Medulla oblongata (tissue), 1 donor: ENCODE measurements around the gene RNF44.

Experiments
- DNase-seq: peaks from one replicate; pipeline ENCODE4 v3.0.0-alpha.2; 2015; ENCODE audit errors: extremely low spot score

Gene RNF44

GRCh38 chr5:176536902-176537553 lies at the start of gene RNF44:
Gene RNF44, minus strand, starts transcription at chr5:176537402. Its CDS starts 4,930 bp downstream, at chr5:176532472.
- peak; percentile 98 for DNase-seq

- no peak for DNase-seq
These were observed 45.9 kb upstream of the RNF44 start for GRCh38 chr5:176583076-176583475.

- DNase-seq: no peak
These were observed 44.2 kb upstream of the RNF44 start for GRCh38 chr5:176581361-176581760.

GRCh38 chr5:176579323-176579722 lies 42.1 kb upstream of the RNF44 start:
- DNase-seq: peak; percentile 11

GRCh38 chr5:176578391-176578808 lies 41.2 kb upstream of the RNF44 start:
- DNase-seq: no peak

- no peak for DNase-seq
These were observed 40.3 kb upstream of the RNF44 start for GRCh38 chr5:176577312-176578176.

- DNase-seq: no peak
These were observed 38.6 kb upstream of the RNF44 start for GRCh38 chr5:176575488-176576422.

GRCh38 chr5:176575066-176575465 lies 37.9 kb upstream of the RNF44 start:
- DNase-seq: no peak

- no peak for DNase-seq
These were observed 37.0 kb upstream of the RNF44 start for GRCh38 chr5:176574297-176574591.

GRCh38 chr5:176573564-176574296 lies 36.5 kb upstream of the RNF44 start:
- DNase-seq: peak; percentile 75

GRCh38 chr5:176570044-176570443 lies 32.8 kb upstream of the RNF44 start:
- DNase-seq: no peak

- DNase-seq: no peak
These were observed 31.5 kb upstream of the RNF44 start for GRCh38 chr5:176568657-176569056.

- DNase-seq: no peak
These were observed 28.6 kb upstream of the RNF44 start for GRCh38 chr5:176565760-176566288.

- DNase-seq: no peak
These were observed 26.8 kb upstream of the RNF44 start for GRCh38 chr5:176564002-176564401.

- no peak for DNase-seq
These were observed 25.0 kb upstream of the RNF44 start for GRCh38 chr5:176562189-176562588.

GRCh38 chr5:176561259-176561658 lies 24.1 kb upstream of the RNF44 start:
- DNase-seq: no peak

- DNase-seq: no peak
These were observed 23.2 kb upstream of the RNF44 start for GRCh38 chr5:176560364-176560763.

- DNase-seq: no peak
These were observed 22.5 kb upstream of the RNF44 start for GRCh38 chr5:176559683-176560082.

GRCh38 chr5:176557846-176558245 lies 20.6 kb upstream of the RNF44 start:
- DNase-seq: no peak

- no peak for DNase-seq
These were observed 16.3 kb upstream of the RNF44 start for GRCh38 chr5:176553260-176554085.
